Hepatocyte (in vitro differentiated cells): ENCODE measurements around the gene PHLPP1. TPM values are rescaled to one million over a fixed set of nuclear protein-coding genes. Genes with fewer than 3 reads are reported as not detected.

Source experiments
- DNase-seq: peaks from one replicate; pipeline ENCODE4 v3.0.0-alpha.2; 2016; ENCODE audit warnings: low spot score
- H2AFZ ChIP-seq: fragments of 200-600 bp; sonication (generic); 2 replicates; pipeline ENCODE4 v1.6.0; 2016; ENCODE audit warnings: antibody characterized with exemption, mild to moderate bottlenecking
- H3K27ac ChIP-seq: fragments of 200-600 bp; sonication (generic); 2 replicates; pipeline ENCODE4 v1.5.1; 2016; ENCODE audit warnings: mild to moderate bottlenecking
- H3K27me3 ChIP-seq: fragments of 200-600 bp; sonication (generic); 2 replicates; pipeline ENCODE4 v1.6.1; 2016
- H3K36me3 ChIP-seq: fragments of 200-600 bp; sonication (generic); replicated peaks from 2 replicates; pipeline ENCODE4 v1.5.1; 2016; ENCODE audit warnings: low read depth; ENCODE audit not compliant: insufficient read depth
- H3K4me1 ChIP-seq: fragments of 200-600 bp; sonication (generic); 2 replicates; pipeline ENCODE4 v1.5.1; 2016; ENCODE audit warnings: mild to moderate bottlenecking, moderate library complexity; ENCODE audit not compliant: insufficient read depth
- H3K4me2 ChIP-seq: fragments of 200-600 bp; sonication (generic); 2 replicates; pipeline ENCODE4 v1.6.0; 2016
- H3K4me3 ChIP-seq: fragments of 200-600 bp; sonication (generic); 2 replicates; pipeline ENCODE4 v1.5.1; 2016; ENCODE audit warnings: mild to moderate bottlenecking
- H3K79me2 ChIP-seq: fragments of 200-600 bp; sonication (generic); 2 replicates; pipeline ENCODE4 v1.6.0; 2017; ENCODE audit warnings: mild to moderate bottlenecking
- H3K9me2 ChIP-seq: fragments of 200-600 bp; sonication (generic); replicated peaks from 2 replicates; pipeline ENCODE4 v1.6.0; 2017; ENCODE audit warnings: mild to moderate bottlenecking; ENCODE audit not compliant: insufficient read depth
- H3K9me3 ChIP-seq: fragments of 200-600 bp; sonication (generic); 2 replicates; pipeline ENCODE4 v1.5.1; 2016; ENCODE audit warnings: low read depth, mild to moderate bottlenecking
- H4K20me1 ChIP-seq: fragments of 200-600 bp; sonication (generic); 2 replicates; pipeline ENCODE4 v1.6.0; 2016; ENCODE audit warnings: mild to moderate bottlenecking; ENCODE audit not compliant: insufficient read depth, poor library complexity, severe bottlenecking
- EZH2 ChIP-seq: fragments of 200-600 bp; sonication (generic); IDR thresholded peaks from 2 replicates; pipeline ENCODE4 v1.6.1; 2016; ENCODE audit warnings: antibody characterized with exemption, mild to moderate bottlenecking, borderline replicate concordance
- EZH2phosphoT487 ChIP-seq: fragments of 200-600 bp; sonication (generic); IDR thresholded peaks from one replicate; pipeline ENCODE4 v1.6.1; 2018; ENCODE audit warnings: antibody characterized with exemption, mild to moderate bottlenecking, low read depth, moderate library complexity; ENCODE audit not compliant: unreplicated experiment, severe bottlenecking
- WGBS: methylation state at CpG from one replicate; pipeline ENCODE4 v1.1.6; 2016; ENCODE audit warnings: low lambda C conversion rate; ENCODE audit errors: missing lambda C conversion rate; 5-methylcytosine and 5-hydroxymethylcytosine counted together
- polyA plus RNA-seq: library from polyadenylated mRNA; unstranded; fragments of >200 nt; fragmentation: Nextera tagmentation; extraction: Ambion mirVana; gene quantifications from 2 replicates; pipeline ENCODE4 v1.2.1, GENCODE V29; 2016
- total RNA-seq: library from RNA; depleted of rRNA; stranded (reverse); fragments of >200 nt; gene quantifications from 2 replicates; pipeline ENCODE4 v1.2.3, GENCODE V29; 2014
- TF ChIP-seq, protein P1 (sequence below): fragments of 200-600 bp; sonication (generic); IDR thresholded peaks from 2 replicates; pipeline ENCODE4 v1.5.1; 2016; ENCODE audit warnings: antibody characterized with exemption, mild to moderate bottlenecking; ENCODE audit not compliant: poor library complexity

The PHLPP1 gene
- total and polyA plus RNA-seq, 2 experiments from 2014 or later = 7.3 to 14.3 TPM

DNA sequence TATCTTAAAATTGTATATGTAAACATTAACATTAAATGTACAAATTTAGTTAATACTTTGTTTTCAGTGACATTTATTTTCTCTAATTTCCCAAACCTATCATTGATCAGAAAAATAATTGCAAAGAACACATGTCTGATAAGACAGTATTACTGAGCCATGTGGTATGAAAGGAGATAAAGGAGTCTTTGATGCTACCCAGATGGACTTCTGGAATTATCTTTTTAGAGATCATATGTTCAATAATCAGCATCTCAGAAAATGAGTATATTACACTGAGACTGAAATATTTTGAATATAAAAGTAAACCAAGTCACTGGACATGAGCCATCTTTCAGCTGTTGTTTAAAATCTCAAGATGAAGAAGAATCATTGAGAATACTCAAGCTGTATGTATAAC, 153.3 kb downstream of the PHLPP1 start:
- Histone ChIP-seq H3K36me3 (no peaks in the 10 kb centered on the region), H3K27me3 (no peaks in the 10 kb centered on the region), H3K9me3 (no peaks in the 10 kb centered on the region), H3K4me3 (no peak overlapping the region), H3K9me2 (no peaks in the 10 kb centered on the region), H3K27ac (no peak overlapping the region), H3K4me2 (no peak overlapping the region), H2AFZ (no peak overlapping the region), H3K79me2 (no peaks in the 10 kb centered on the region), H3K4me1 (no peaks in the 10 kb centered on the region), H4K20me1 (no peaks in the 10 kb centered on the region)
- DNase-seq = no peak
- TF ChIP-seq EZH2 (no peak), EZH2phosphoT487 (no peak)
- TF ChIP-seq, protein P1, sequence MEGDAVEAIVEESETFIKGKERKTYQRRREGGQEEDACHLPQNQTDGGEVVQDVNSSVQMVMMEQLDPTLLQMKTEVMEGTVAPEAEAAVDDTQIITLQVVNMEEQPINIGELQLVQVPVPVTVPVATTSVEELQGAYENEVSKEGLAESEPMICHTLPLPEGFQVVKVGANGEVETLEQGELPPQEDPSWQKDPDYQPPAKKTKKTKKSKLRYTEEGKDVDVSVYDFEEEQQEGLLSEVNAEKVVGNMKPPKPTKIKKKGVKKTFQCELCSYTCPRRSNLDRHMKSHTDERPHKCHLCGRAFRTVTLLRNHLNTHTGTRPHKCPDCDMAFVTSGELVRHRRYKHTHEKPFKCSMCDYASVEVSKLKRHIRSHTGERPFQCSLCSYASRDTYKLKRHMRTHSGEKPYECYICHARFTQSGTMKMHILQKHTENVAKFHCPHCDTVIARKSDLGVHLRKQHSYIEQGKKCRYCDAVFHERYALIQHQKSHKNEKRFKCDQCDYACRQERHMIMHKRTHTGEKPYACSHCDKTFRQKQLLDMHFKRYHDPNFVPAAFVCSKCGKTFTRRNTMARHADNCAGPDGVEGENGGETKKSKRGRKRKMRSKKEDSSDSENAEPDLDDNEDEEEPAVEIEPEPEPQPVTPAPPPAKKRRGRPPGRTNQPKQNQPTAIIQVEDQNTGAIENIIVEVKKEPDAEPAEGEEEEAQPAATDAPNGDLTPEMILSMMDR = no peak

DNA sequence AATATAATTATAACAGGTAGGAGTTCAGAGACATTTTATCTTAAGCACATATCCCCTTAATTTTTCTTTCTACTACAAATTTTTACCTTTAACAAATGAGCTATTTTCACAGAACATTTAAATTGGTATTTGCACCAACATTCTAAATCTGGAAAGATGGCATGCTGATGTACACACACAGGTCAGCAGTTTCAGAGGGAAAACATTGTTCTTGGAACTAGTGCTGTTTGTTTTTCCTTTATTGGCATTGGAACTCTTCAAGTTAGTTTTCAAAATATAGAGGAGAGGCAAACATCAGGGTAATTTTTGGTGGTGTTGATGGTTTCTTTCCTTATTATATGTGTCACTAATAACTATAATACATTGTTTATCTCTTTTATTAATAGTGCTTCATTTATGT, 155.3 kb downstream of the PHLPP1 start:
- no peak overlapping the region for H3K27ac ChIP-seq
- no peak overlapping the region for H3K4me2 ChIP-seq
- no peaks in the 10 kb centered on the region for H3K79me2 ChIP-seq
- H3K4me3 ChIP-seq = no peak overlapping the region
- H3K9me2 ChIP-seq = no peaks in the 10 kb centered on the region
- H2AFZ ChIP-seq = no peak overlapping the region
- no peaks in the 10 kb centered on the region for H3K36me3 ChIP-seq
- no peaks in the 10 kb centered on the region for H3K27me3 ChIP-seq
- no peaks in the 10 kb centered on the region for H3K9me3 ChIP-seq
- no peaks in the 10 kb centered on the region for H4K20me1 ChIP-seq
- H3K4me1 ChIP-seq = peaks cover 1% of the 10 kb centered on the region
- no peak for DNase-seq
- TF ChIP-seq EZH2phosphoT487 = no peak

DNA sequence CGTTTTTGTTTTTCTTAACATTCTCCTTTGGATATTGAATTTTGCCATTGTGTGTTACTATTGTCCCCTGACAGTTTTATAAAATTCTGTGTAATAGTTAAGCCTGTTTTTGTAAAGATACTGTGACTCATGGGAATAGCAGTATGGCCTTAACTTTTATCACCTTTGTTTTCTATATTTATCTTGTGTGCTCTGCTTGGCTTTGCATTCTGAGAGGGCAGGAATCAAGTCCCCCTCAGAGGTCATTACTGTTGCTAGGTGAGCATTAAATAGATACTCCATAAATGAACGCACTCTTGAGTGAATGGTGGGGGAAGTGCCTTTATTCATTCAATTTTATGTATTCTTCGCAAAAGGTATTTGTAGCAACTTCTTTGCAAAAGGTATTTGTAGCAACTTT, 160.0 kb downstream of the PHLPP1 start:
- H4K20me1 ChIP-seq = no peaks in the 10 kb centered on the region
- 69% methylated on average over 3 of the region's 3 CpGs for WGBS
- H3K79me2 ChIP-seq = no peaks in the 10 kb centered on the region
- H3K9me2 ChIP-seq = no peaks in the 10 kb centered on the region
- no peak overlapping the region for H3K4me2 ChIP-seq
- H2AFZ ChIP-seq = no peak overlapping the region
- no peaks in the 10 kb centered on the region for H3K27me3 ChIP-seq
- H3K9me3 ChIP-seq = no peaks in the 10 kb centered on the region
- no peak for DNase-seq
- H3K4me3 ChIP-seq = no peak overlapping the region
- H3K36me3 ChIP-seq = no peaks in the 10 kb centered on the region
- TF ChIP-seq, protein P1 = no peak
- peaks cover 25% of the 10 kb centered on the region for H3K4me1 ChIP-seq
- H3K27ac ChIP-seq = peak overlapping the region; percentile 68

DNA sequence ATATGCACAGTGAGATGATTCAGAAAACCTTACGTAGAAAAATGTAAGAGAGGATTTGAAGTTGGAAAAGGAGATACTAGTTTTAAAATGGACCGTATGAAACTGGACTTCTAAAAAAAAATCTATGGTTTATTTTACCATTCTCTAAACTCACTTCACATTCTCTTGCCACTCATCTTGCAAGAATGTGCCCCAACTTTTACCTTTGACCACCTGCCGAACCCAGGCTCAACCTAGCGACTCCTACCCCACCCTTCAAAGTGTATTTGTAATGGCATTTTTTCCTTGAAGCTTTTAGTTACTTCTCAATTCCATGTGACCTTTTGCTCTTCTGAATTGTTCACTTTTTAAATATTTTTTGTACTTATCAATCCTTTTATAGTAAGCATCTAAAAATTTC, 160.8 kb downstream of the PHLPP1 start:
- no peak for DNase-seq
- Histone ChIP-seq H3K4me1 (peaks cover 25% of the 10 kb centered on the region), H2AFZ (no peak overlapping the region), H3K27ac (peak overlapping the region; percentile 68), H3K9me2 (no peaks in the 10 kb centered on the region), H3K27me3 (no peaks in the 10 kb centered on the region), H3K4me2 (peak overlapping the region; percentile 6), H4K20me1 (no peaks in the 10 kb centered on the region), H3K36me3 (no peaks in the 10 kb centered on the region), H3K4me3 (no peak overlapping the region), H3K9me3 (no peaks in the 10 kb centered on the region), H3K79me2 (no peaks in the 10 kb centered on the region)
- WGBS = 60% methylated on average over 4 of the region's 4 CpGs
- TF ChIP-seq, protein P1 = no peak
